K562 (cell line): ENCODE data around the gene PTPRT. TPM values are rescaled to one million over a fixed set of nuclear protein-coding genes. Genes with fewer than 3 reads are reported as not detected.

ENCODE experiments used
- ATAC-seq: fragments of 200-7000 bp; cut with Tn5 transposase; 3 replicates; pipeline ENCODE4 v1.9.1; 2020; ENCODE audit warnings: moderate library complexity
- BruUV-seq: library from RNA; stranded (reverse); fragments of 400-500 nt; replicated peaks from 2 replicates; lab custom pipeline; 2021; lab: Mats Ljungman, UMichigan
- CTCF ChIA-PET: fragments of 300-600 bp; formaldehyde crosslinking; extraction: SDS; loops from one replicate; lab custom pipeline; 2021; ENCODE audit warnings: low intra/inter-chr PET ratio; lab: Yijun Ruan, JAX
- POLR2A ChIA-PET: fragments of 300-600, 350-650 bp; sonication (Branson Sonifier 250); formaldehyde crosslinking; extraction: SDS; loops from one replicate; lab custom pipeline; 2021; ENCODE audit warnings: antibody characterized with exemption, inconsistent platforms; lab: Yijun Ruan, JAX
- DNase-seq, 4 experiments: peaks; one replicate each; pipeline versions ENCODE4 v3.0.0 to v3.0.0-alpha.2; 2011 to 2018; ENCODE audit warnings: low spot score in 3 of 4, mixed read lengths in 3 of 4; ENCODE audit errors: extremely low read depth in 1 of 4
- FAIRE-seq: peaks from 2 replicates; lab custom pipeline; 2011; peaks lifted over from hg19 to GRCh38; lab: Jason Lieb, UNC
- H2AFZ ChIP-seq: 2 replicates; pipeline ENCODE4 v1.6.0; 2011; ENCODE audit warnings: low read depth, low read length, control low read depth, inconsistent platforms
- H3K27ac ChIP-seq: fragments of 200-600 bp; 3 replicates; pipeline ENCODE4 v1.8.0; 2011; ENCODE audit warnings: low read depth, mild to moderate bottlenecking, control low read depth, inconsistent platforms, low read length, moderate library complexity, mixed read lengths; ENCODE audit errors: extremely low read depth
- H3K27me3 ChIP-seq, 2 experiments: fragments of 300-600 bp in 1 of 2; 2 replicates in 1 of 2; 3 replicates in 1 of 2; pipeline versions ENCODE4 v1.6.0 to v1.8.0; 2011; ENCODE audit warnings: inconsistent platforms in 2 of 2, low read length in 2 of 2, mild to moderate bottlenecking in 1 of 2, mixed read lengths in 1 of 2, moderate library complexity in 1 of 2; ENCODE audit not compliant: control insufficient read depth in 2 of 2, insufficient read depth in 2 of 2
- H3K36me3 ChIP-seq: fragments of 300-600 bp; 3 replicates; pipeline ENCODE4 v1.8.0; 2011; ENCODE audit warnings: mild to moderate bottlenecking, low read length, inconsistent platforms; ENCODE audit not compliant: control insufficient read depth, insufficient read depth
- H3K4me1 ChIP-seq, 2 experiments: fragments of 200-600 bp in 1 of 2; replicated peaks in 1 of 2; 2 replicates in 1 of 2; 3 replicates in 1 of 2; pipeline versions ENCODE4 v1.5.1 to v1.8.0; 2011; ENCODE audit warnings: inconsistent platforms in 2 of 2, low read length in 2 of 2, mild to moderate bottlenecking in 1 of 2, mixed read lengths in 1 of 2, moderate library complexity in 1 of 2; ENCODE audit not compliant: control insufficient read depth in 2 of 2, insufficient read depth in 2 of 2
- H3K4me2 ChIP-seq: 2 replicates; pipeline ENCODE4 v1.6.1; 2011; ENCODE audit warnings: low read length, control low read depth, inconsistent platforms, mixed read lengths; ENCODE audit not compliant: insufficient read depth
- H3K4me3 ChIP-seq: fragments of 200-600 bp; sonication (generic), shearing (Covaris generic); 2 replicates; pipeline ENCODE4 v1.5.1; 2016; ENCODE audit warnings: control low read depth, inconsistent platforms
- H3K79me2 ChIP-seq: fragments of 200-600 bp; 3 replicates; pipeline ENCODE4 v1.8.0; 2011; ENCODE audit warnings: low read length, inconsistent platforms; ENCODE audit not compliant: control insufficient read depth, insufficient read depth
- H3K9ac ChIP-seq, 2 experiments: 2 replicates each; pipeline versions ENCODE4 v1.6.0 to v1.6.1; 2011; ENCODE audit warnings: low read depth in 2 of 2, low read length in 2 of 2, control low read depth in 1 of 2, inconsistent platforms in 1 of 2, mild to moderate bottlenecking in 1 of 2, mixed read lengths in 1 of 2; ENCODE audit not compliant: insufficient read depth in 1 of 2
- H3K9me1 ChIP-seq: one replicate; pipeline ENCODE4 v1.6.0; 2011; ENCODE audit warnings: inconsistent platforms, mild to moderate bottlenecking, low read length, moderate library complexity; ENCODE audit not compliant: control insufficient read depth, insufficient read depth
- H3K9me3 ChIP-seq: replicated peaks from 2 replicates; pipeline ENCODE4 v1.5.1; 2011; ENCODE audit warnings: low read depth, low read length, inconsistent platforms; ENCODE audit not compliant: control insufficient read depth, insufficient read depth
- H4K20me1 ChIP-seq: replicated peaks from 2 replicates; pipeline ENCODE4 v1.6.1; 2011; ENCODE audit warnings: low read length, inconsistent platforms, mixed read lengths; ENCODE audit not compliant: control insufficient read depth, insufficient read depth
- ERF ChIP-seq: fragments of 450-650 bp; formaldehyde crosslinking; IDR thresholded peaks from 2 replicates; pipeline ENCODE4 v1.4.0; 2020; ENCODE audit warnings: mild to moderate bottlenecking, mixed read lengths
- FOSL1 ChIP-seq: fragments of 200-800 bp; sonication (Bioruptor generic); conservative IDR thresholded peaks from 2 replicates; pipeline ENCODE4 v1.6.1; 2016; ENCODE audit warnings: missing genetic modification characterization, missing compliant biosample characterization
- MED1 ChIP-seq: sonication (generic); formaldehyde crosslinking; IDR thresholded peaks from 2 replicates; pipeline ENCODE4 v1.8.1; 2023; ENCODE audit warnings: missing genetic modification reagents, borderline replicate concordance
- NCOA4 ChIP-seq: fragments of 450-650 bp; IDR thresholded peaks from 2 replicates; pipeline ENCODE4 v1.6.1; 2018; ENCODE audit warnings: mild to moderate bottlenecking; ENCODE audit not compliant: partially characterized antibody
- NCOR1 ChIP-seq: fragments of 450-650 bp; IDR thresholded peaks from 2 replicates; pipeline ENCODE4 v1.6.1; 2016; ENCODE audit warnings: mild to moderate bottlenecking, moderate library complexity
- RCOR1 ChIP-seq, 2 experiments: IDR thresholded peaks; 2 replicates each; pipeline ENCODE4 v1.6.1; 2012; ENCODE audit warnings: low read depth in 2 of 2, low read length in 2 of 2, borderline replicate concordance in 1 of 2, improper control_type of control experiment in 1 of 2
- ZC3H4 ChIP-seq: sonication (generic); formaldehyde crosslinking; IDR thresholded peaks from 2 replicates; pipeline ENCODE4 v1.9.0; 2021; ENCODE audit warnings: missing genetic modification reagents, borderline replicate concordance
- ZNF717 ChIP-seq: fragments of 250-450 bp; sonication (Bioruptor Pico); IDR thresholded peaks from 2 replicates; pipeline ENCODE4 v1.5.0; 2021
- ZSCAN32 ChIP-seq: fragments of 450-650 bp; formaldehyde crosslinking; IDR thresholded peaks from 2 replicates; pipeline ENCODE4 v1.4.0; 2020; ENCODE audit warnings: mild to moderate bottlenecking, moderate library complexity
- WGBS: fragments of 100-300 bp; shearing (Covaris generic); methylation state at CpG from one replicate; pipeline ENCODE4 v1.1.6; 2016; ENCODE audit warnings: low coverage, mixed read lengths; ENCODE audit not compliant: insufficient coverage; ENCODE audit errors: missing lambda C conversion rate; 5-methylcytosine and 5-hydroxymethylcytosine counted together
- in situ Hi-C: fragments of 300-500 bp; cut with MboI; formaldehyde crosslinking; loops from 4 replicates; pipeline ENCODE4 v1.15.0; 2018; ENCODE audit warnings: inconsistent platforms, mixed read lengths
- intact Hi-C: fragments of 100-400 bp; cut with micrococcal nuclease; formaldehyde crosslinking; loops from 2 replicates; pipeline ENCODE4 v1.14.2; 2022
- polyA plus RNA-seq, 8 experiments: library from polyadenylated mRNA; depleted of rRNA in 4 of 8; stranded (reverse) in 5 of 8; unstranded in 3 of 8; fragments of >200 nt; fragmentation: Nextera tagmentation in 2 of 8; fragmentation: Illumina TruSeq in 1 of 8; extraction: Ambion mirVana in 2 of 8; extraction: Trizol in 1 of 8; gene quantifications; 2 replicates each; pipeline versions ENCODE4 v1.2.1 to v1.2.3, GENCODE V29; 2011 to 2014; ENCODE audit warnings: inconsistent platforms in 1 of 8, missing spikeins in 1 of 8
- total RNA-seq, 7 experiments: library from RNA; depleted of rRNA in 6 of 7; stranded (reverse); fragments of >200 nt in 6 of 7; fragmentation: Illumina TruSeq in 2 of 7; extraction: Trizol in 2 of 7; gene quantifications; 2 replicates each; pipeline versions ENCODE4 v1.2.1 to v1.2.3, GENCODE V29; 2011 to 2021; ENCODE audit warnings: low replicate concordance in 1 of 7
- TF ChIP-seq, protein P1 (sequence below), 2 experiments: fragments of 450-650 bp; conservative IDR thresholded peaks; 2 replicates each; pipeline ENCODE4 v1.6.1; 2017; ENCODE audit warnings: mild to moderate bottlenecking in 2 of 2, moderate library complexity in 2 of 2
- TF ChIP-seq, protein P2 (sequence below): fragments of 250-450 bp; sonication (Bioruptor Pico); IDR thresholded peaks from 2 replicates; pipeline ENCODE4 v1.4.0; 2020; ENCODE audit warnings: mild to moderate bottlenecking, moderate library complexity, borderline replicate concordance
- TF ChIP-seq, protein P3 (sequence below): fragments of 250-450 bp; sonication (Bioruptor Pico); IDR thresholded peaks from 2 replicates; pipeline ENCODE4 v1.5.0; 2020; ENCODE audit warnings: mild to moderate bottlenecking
- TF ChIP-seq, protein P4 (sequence below), 2 experiments: IDR thresholded peaks in 1 of 2; conservative IDR thresholded peaks in 1 of 2; 2 replicates each; pipeline ENCODE4 v1.6.1; 2016; ENCODE audit warnings: low read depth in 2 of 2, mild to moderate bottlenecking in 1 of 2, missing compliant biosample characterization in 1 of 2, missing genetic modification characterization in 1 of 2, moderate library complexity in 1 of 2

PTPRT gene
- total and polyA plus RNA-seq, 9 of the 15 experiments (the other 6 are each of a cell fraction or from before 2014, with no cell fraction given) = not detected

DNA sequence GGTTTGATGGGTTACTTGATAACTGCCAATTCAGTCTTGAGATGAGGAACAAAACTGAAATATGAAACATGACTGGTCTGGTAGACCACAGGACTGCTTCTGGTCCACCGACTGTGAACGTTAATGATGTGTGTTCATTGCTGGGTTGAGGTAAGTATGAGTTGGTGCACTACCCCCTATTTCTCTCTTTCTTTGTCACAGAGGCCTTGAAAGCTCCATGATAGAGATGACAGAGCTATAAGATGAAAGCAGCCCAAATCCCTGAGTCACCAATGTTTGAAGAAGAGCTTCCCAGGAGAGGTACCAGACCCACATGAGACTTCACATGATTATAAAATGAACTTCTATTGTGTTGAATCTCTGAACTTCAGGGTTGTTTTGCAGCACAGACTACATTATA, 555.5 kb downstream of the PTPRT start:
- H3K27ac ChIP-seq = no peak overlapping the region
- no peak overlapping the region for H3K9ac ChIP-seq
- no peaks in the 10 kb centered on the region for H3K9me1 ChIP-seq
- no peak for DNase-seq
- WGBS = 0% methylated on average over 2 of the region's 2 CpGs
- H3K27me3 ChIP-seq = no peaks in the 10 kb centered on the region
- intact Hi-C loops (no loop called here), in situ Hi-C loops (no loop called here)
- CTCF ChIA-PET = no interaction called here
- POLR2A ChIA-PET = no interaction called here
- H3K79me2 ChIP-seq = no peaks in the 10 kb centered on the region
- no peaks in the 10 kb centered on the region for H4K20me1 ChIP-seq
- no TSS peak for BruUV-seq
- FAIRE-seq = no peak
- H3K4me1 ChIP-seq = no peaks in the 10 kb centered on the region
- no peak for ATAC-seq
- H3K36me3 ChIP-seq = no peaks in the 10 kb centered on the region
- H3K9me3 ChIP-seq = no peaks in the 10 kb centered on the region
- no peak overlapping the region for H2AFZ ChIP-seq
- no peak overlapping the region for H3K4me3 ChIP-seq
- no peak overlapping the region for H3K4me2 ChIP-seq
- no peak for TF ChIP-seq ZSCAN32 (CRISPR knock-in tag)
- no peak for TF ChIP-seq MED1 (CRISPR knock-in tag)
- TF ChIP-seq NCOR1 = no peak
- no peak for TF ChIP-seq ERF
- no peak for TF ChIP-seq RCOR1 (IDR thresholded peaks at IDR 0.05; ENCODE audit: borderline replicate concordance in 1 of 2, low read depth in 2 of 2, low read length in 2 of 2)
- TF ChIP-seq, protein P1, sequence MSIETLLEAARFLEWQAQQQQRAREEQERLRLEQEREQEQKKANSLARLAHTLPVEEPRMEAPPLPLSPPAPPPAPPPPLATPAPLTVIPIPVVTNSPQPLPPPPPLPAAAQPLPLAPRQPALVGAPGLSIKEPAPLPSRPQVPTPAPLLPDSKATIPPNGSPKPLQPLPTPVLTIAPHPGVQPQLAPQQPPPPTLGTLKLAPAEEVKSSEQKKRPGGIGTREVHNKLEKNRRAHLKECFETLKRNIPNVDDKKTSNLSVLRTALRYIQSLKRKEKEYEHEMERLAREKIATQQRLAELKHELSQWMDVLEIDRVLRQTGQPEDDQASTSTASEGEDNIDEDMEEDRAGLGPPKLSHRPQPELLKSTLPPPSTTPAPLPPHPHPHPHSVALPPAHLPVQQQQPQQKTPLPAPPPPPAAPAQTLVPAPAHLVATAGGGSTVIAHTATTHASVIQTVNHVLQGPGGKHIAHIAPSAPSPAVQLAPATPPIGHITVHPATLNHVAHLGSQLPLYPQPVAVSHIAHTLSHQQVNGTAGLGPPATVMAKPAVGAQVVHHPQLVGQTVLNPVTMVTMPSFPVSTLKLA (conservative IDR thresholded peaks at IDR 0.05) = no peak
- TF ChIP-seq ZC3H4 (CRISPR knock-in tag) = no peak
- TF ChIP-seq ZNF717 = no peak
- TF ChIP-seq, protein P2, sequence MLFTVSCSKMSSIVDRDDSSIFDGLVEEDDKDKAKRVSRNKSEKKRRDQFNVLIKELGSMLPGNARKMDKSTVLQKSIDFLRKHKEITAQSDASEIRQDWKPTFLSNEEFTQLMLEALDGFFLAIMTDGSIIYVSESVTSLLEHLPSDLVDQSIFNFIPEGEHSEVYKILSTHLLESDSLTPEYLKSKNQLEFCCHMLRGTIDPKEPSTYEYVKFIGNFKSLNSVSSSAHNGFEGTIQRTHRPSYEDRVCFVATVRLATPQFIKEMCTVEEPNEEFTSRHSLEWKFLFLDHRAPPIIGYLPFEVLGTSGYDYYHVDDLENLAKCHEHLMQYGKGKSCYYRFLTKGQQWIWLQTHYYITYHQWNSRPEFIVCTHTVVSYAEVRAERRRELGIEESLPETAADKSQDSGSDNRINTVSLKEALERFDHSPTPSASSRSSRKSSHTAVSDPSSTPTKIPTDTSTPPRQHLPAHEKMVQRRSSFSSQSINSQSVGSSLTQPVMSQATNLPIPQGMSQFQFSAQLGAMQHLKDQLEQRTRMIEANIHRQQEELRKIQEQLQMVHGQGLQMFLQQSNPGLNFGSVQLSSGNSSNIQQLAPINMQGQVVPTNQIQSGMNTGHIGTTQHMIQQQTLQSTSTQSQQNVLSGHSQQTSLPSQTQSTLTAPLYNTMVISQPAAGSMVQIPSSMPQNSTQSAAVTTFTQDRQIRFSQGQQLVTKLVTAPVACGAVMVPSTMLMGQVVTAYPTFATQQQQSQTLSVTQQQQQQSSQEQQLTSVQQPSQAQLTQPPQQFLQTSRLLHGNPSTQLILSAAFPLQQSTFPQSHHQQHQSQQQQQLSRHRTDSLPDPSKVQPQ (CRISPR knock-in tag) = no peak
- TF ChIP-seq, protein P3, sequence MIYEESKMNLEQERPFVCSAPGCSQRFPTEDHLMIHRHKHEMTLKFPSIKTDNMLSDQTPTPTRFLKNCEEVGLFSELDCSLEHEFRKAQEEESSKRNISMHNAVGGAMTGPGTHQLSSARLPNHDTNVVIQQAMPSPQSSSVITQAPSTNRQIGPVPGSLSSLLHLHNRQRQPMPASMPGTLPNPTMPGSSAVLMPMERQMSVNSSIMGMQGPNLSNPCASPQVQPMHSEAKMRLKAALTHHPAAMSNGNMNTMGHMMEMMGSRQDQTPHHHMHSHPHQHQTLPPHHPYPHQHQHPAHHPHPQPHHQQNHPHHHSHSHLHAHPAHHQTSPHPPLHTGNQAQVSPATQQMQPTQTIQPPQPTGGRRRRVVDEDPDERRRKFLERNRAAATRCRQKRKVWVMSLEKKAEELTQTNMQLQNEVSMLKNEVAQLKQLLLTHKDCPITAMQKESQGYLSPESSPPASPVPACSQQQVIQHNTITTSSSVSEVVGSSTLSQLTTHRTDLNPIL (CRISPR knock-in tag) = no peak
- TF ChIP-seq NCOA4 = no peak
- TF ChIP-seq FOSL1 (tag) = no peak
- TF ChIP-seq, protein P4, sequence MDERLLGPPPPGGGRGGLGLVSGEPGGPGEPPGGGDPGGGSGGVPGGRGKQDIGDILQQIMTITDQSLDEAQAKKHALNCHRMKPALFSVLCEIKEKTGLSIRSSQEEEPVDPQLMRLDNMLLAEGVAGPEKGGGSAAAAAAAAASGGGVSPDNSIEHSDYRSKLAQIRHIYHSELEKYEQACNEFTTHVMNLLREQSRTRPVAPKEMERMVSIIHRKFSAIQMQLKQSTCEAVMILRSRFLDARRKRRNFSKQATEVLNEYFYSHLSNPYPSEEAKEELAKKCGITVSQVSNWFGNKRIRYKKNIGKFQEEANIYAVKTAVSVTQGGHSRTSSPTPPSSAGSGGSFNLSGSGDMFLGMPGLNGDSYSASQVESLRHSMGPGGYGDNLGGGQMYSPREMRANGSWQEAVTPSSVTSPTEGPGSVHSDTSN (CRISPR knock-in tag; IDR thresholded peaks at IDR 0.05; ENCODE audit: low read depth) = no peak
- TF ChIP-seq, protein P4 (tag; conservative IDR thresholded peaks at IDR 0.05; ENCODE audit: low read depth) = no peak
